Ectodermal cell (in vitro differentiated cells): Measurements from ENCODE around the gene SPRYD3.
A peak's percentile ranks its signal among the peaks of the same experiment; 100 is the strongest.

ENCODE experiments used
- H3K27ac ChIP-seq: 2 replicates; pipeline ENCODE4 v1.7.0; 2013; ENCODE audit warnings: mild to moderate bottlenecking, low read depth, low read length; ENCODE audit not compliant: insufficient read depth, poor library complexity, severe bottlenecking
- H3K27me3 ChIP-seq: 2 replicates; pipeline ENCODE4 v1.7.0; 2013; ENCODE audit warnings: mild to moderate bottlenecking, low read length; ENCODE audit not compliant: insufficient read depth, control insufficient read depth, poor library complexity, severe bottlenecking
- H3K36me3 ChIP-seq: one replicate; pipeline ENCODE4 v1.7.0; 2013; ENCODE audit warnings: low read length; ENCODE audit not compliant: control insufficient read depth, insufficient read depth
- H3K4me1 ChIP-seq: one replicate; pipeline ENCODE4 v1.7.0; 2013; ENCODE audit warnings: low read length; ENCODE audit not compliant: control insufficient read depth, insufficient read depth
- H3K4me3 ChIP-seq: 2 replicates; pipeline ENCODE4 v1.7.0; 2013; ENCODE audit warnings: low read depth, low read length, control low read depth; ENCODE audit not compliant: insufficient read depth
- H3K9me3 ChIP-seq: 2 replicates; pipeline ENCODE4 v1.7.0; 2013; ENCODE audit warnings: mild to moderate bottlenecking, low read length, moderate library complexity; ENCODE audit not compliant: control insufficient read depth
- WGBS, 2 experiments: methylation state at CpG; one replicate each; pipeline ENCODE4 v1.1.7; 2013; ENCODE audit warnings: missing lambda C conversion rate in 2 of 2; 5-methylcytosine and 5-hydroxymethylcytosine counted together

SPRYD3 gene

GRCh38 chr12:53055471-53056266, 23.5 kb downstream of the SPRYD3 start:
- WGBS, 2 experiments: 92% methylated on average over 15 of the region's 15 CpGs
- no peak overlapping the region for H3K27ac ChIP-seq
- peaks cover 9% of the 10 kb centered on the region for H3K4me1 ChIP-seq
- H3K27me3 ChIP-seq: no peaks in the 10 kb centered on the region
- no peak overlapping the region for H3K4me3 ChIP-seq
- no peaks in the 10 kb centered on the region for H3K9me3 ChIP-seq
- no peaks in the 10 kb centered on the region for H3K36me3 ChIP-seq

GRCh38 chr12:53054112-53054878, 24.9 kb downstream of the SPRYD3 start:
- Histone ChIP-seq H3K36me3 (no peaks in the 10 kb centered on the region), H3K27me3 (no peaks in the 10 kb centered on the region), H3K4me3 (peak overlapping the region; percentile 79), H3K27ac (peak overlapping the region; percentile 64), H3K9me3 (no peaks in the 10 kb centered on the region), H3K4me1 (peaks cover 21% of the 10 kb centered on the region)
- 3 to 8% methylated on average over 45 to 48 of the region's 48 CpGs for WGBS, 2 experiments

DNA sequence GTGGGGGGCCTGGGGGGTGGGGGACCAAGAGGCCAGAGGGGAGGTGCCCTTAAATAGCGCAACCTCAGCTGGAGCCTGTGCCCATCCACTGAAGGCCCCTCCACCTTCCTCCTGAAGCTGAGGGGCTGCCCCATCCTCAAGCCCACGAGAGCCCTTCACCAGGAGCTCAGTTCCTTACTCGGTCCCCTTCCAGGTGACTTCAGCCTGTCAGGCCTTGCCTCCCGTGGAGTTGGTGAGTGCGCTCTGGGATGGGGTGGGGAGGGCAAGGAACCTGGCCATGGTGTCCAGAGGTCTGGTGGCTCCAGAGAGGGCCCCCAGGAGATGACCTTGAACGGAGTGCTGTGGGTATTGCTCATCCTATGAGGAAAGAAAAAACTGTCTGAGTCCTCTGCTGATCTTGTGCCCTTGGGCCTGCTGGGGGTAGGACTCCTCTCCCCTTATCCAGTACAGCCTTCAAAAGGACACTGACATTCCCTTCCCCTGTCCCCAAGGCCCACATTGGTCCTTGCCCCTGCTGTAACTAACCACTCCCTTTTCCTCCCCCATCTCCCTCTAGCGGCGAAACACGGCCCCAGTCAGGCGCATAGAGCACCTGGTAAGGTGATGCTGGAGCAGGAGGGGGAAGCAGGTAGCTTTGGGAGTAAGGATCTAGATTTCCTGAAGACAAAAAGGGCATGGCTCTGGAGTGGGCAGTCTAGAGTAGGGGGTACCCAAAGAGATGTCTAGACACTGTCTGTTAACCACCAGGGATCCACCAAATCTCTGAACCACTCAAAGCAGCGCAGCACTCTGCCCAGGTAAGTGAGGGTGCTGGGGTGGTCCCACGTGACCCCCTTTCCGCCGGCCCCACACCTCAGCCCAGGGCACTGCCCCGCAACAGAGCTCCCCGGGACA, 25.7 kb downstream of the SPRYD3 start:
- Histone ChIP-seq H3K36me3 (no peaks in the 10 kb centered on the region), H3K27me3 (no peaks in the 10 kb centered on the region), H3K27ac (no peak overlapping the region), H3K9me3 (no peaks in the 10 kb centered on the region), H3K4me3 (peak overlapping the region; percentile 79), H3K4me1 (peaks cover 30% of the 10 kb centered on the region)
- 36 to 37% methylated on average over 16 of the region's 16 CpGs for WGBS, 2 experiments

GRCh38 chr12:53052419-53053217, 26.6 kb downstream of the SPRYD3 start:
- H3K4me3 ChIP-seq: no peak overlapping the region
- no peaks in the 10 kb centered on the region for H3K36me3 ChIP-seq
- H3K4me1 ChIP-seq: peaks cover 38% of the 10 kb centered on the region
- WGBS, 2 experiments: 90 to 94% methylated on average over 10 to 11 of the region's 11 CpGs
- H3K27me3 ChIP-seq: no peaks in the 10 kb centered on the region
- no peak overlapping the region for H3K27ac ChIP-seq
- no peaks in the 10 kb centered on the region for H3K9me3 ChIP-seq

DNA sequence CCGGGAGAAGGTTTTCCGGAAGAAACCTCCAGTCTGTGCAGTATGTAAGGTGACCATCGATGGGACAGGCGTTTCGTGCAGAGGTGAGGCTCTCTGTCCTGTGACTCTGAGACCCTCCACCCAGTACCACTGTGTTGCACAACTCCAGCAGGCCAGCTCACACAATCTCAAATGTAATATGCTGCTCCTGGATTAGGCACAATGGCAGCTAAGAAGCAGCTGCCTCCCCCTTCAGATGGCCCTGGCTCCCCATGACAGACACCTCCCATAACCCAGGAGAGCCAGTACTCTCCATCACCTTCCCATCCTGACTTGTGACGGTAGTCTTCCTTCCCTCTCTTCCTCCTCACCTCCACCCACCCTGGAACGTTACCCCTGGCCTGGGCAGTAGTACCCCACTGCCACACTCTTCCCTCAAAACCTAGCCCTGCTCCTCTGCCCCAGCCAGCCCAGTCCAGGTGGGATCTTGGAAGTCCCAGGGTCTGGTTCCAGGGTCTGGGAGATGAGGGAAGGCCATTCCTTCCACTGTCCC, 27.2 kb downstream of the SPRYD3 start:
- Histone ChIP-seq H3K27ac (no peak overlapping the region), H3K4me1 (peaks cover 39% of the 10 kb centered on the region), H3K9me3 (no peaks in the 10 kb centered on the region), H3K36me3 (no peaks in the 10 kb centered on the region), H3K27me3 (no peaks in the 10 kb centered on the region), H3K4me3 (no peak overlapping the region)
- WGBS, 2 experiments: 93 to 94% methylated on average over 7 of the region's 7 CpGs

DNA sequence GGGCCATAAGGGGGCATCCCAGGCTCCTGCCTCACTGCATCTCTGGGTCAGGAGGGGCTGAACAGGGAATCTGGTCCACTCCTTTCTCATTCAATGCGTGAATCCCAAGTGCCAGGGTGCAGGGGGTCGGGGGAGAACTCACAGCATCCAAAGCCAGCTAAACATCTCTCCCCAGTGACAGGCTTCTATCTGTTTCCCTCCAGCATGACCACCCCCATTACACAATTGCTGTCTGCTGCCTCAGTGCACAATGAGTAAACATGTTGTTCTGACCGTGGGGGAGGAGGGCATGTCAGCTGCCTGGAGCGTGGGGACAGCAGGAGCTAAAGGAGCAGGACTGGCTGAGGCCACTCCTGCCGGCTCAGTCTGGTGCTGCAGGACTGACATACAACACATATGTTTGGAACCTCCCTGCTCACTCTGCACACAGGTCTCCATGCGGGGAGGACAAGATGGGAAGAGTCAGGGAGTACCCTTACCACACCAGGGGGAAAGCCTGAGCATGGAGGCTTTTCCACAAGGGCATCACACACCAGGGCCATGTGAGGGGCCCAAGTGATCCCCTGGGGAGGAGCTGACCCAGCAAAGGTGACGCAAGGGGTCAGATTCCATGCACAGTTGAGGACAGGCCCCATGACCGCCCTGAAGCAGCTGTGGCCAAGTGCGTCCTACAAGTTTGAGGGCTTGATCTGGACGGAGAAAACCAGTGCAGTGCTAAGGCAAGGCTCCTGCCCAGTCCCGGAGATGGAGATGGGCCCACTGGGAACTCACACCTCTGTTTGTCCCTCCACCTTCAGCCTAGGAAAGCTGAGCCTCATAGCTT, 27.9 kb downstream of the SPRYD3 start:
- H3K36me3 ChIP-seq: no peaks in the 10 kb centered on the region
- H3K27ac ChIP-seq: no peak overlapping the region
- peaks cover under 1% of the 10 kb centered on the region for H3K27me3 ChIP-seq
- H3K4me3 ChIP-seq: no peak overlapping the region
- H3K4me1 ChIP-seq: peaks cover 39% of the 10 kb centered on the region
- no peaks in the 10 kb centered on the region for H3K9me3 ChIP-seq
- 60 to 61% methylated on average over 11 of the region's 11 CpGs for WGBS, 2 experiments

GRCh38 chr12:53050426-53051057, 28.6 kb downstream of the SPRYD3 start:
- H3K4me3 ChIP-seq: peak overlapping the region; percentile 12
- H3K36me3 ChIP-seq: no peaks in the 10 kb centered on the region
- no peak overlapping the region for H3K27ac ChIP-seq
- 81 to 83% methylated on average over 2 of the region's 2 CpGs for WGBS, 2 experiments
- H3K27me3 ChIP-seq: peaks cover 7% of the 10 kb centered on the region
- H3K4me1 ChIP-seq: peaks cover 39% of the 10 kb centered on the region
- H3K9me3 ChIP-seq: no peaks in the 10 kb centered on the region

GRCh38 chr12:53049571-53050318, 29.4 kb downstream of the SPRYD3 start, which contains the start of gene TNS2:
Gene TNS2, plus strand, starts transcription at chr12:53050065. Its CDS starts 121 bp downstream, at chr12:53050186.
- Histone ChIP-seq H3K27ac (no peak within 1 kb of the TSS), H3K9me3 (no peaks in the 10 kb centered on the region), H3K4me1 (peaks cover 43% of the 10 kb centered on the region), H3K4me3 (peak within 1 kb of the TSS; percentile 12), H3K36me3 (no peaks in the 10 kb centered on the region), H3K27me3 (peaks cover 13% of the 10 kb centered on the region)
- WGBS, 2 experiments: 15 to 16% methylated on average over 20 of the region's 20 CpGs
